Peyer's patch (tissue), 4 donors: Measurements from ENCODE around the gene CRTC2.

Experiments
- CTCF ChIP-seq, 6 experiments: fragments of 450-650 bp in 4 of 6; fragments of 200-600 bp in 2 of 6; sonication (generic) in 1 of 6; IDR thresholded peaks; one replicate each; pipeline ENCODE4 v1.5.1; 2017 to 2019; ENCODE audit warnings: antibody characterized with exemption in 6 of 6, mild to moderate bottlenecking in 3 of 6, moderate library complexity in 1 of 6
- POLR2A ChIP-seq, 2 donors: fragments of 450-650 bp; IDR thresholded peaks; one replicate each; pipeline ENCODE4 v1.5.1; 2017; ENCODE audit warnings: antibody characterized with exemption in 2 of 2, mild to moderate bottlenecking in 2 of 2, moderate library complexity in 2 of 2

- TF ChIP-seq CTCF (IDR thresholded peaks at IDR 0.05) (no peak), POLR2A (IDR thresholded peaks at IDR 0.05) (peak; percentile 59 to 68)
These were observed 12.4 kb downstream of the CRTC2 start for GRCh38 chr1:153945795-153946621.
